ENCODE results near the gene SNU13. TPM values are rescaled to one million over a fixed set of nuclear protein-coding genes. Genes with fewer than 3 reads are reported as not detected.
"Not testable (repeated sequence)": the region's sequence is repeated elsewhere in the genome, so short reads cannot be mapped to it uniquely, and the experiment has no call there.

Gene SNU13
- polyA plus RNA-seq, 1 donor from 2014 or later, result 316 TPM

GRCh38 chr22:41664490-41664889 is 24.2 kb downstream of the SNU13 start:
- Mint-ChIP-seq H3K36me3 (peaks cover 16% of the 10 kb centered on the region), H3K9me3 (no peaks in the 10 kb centered on the region), H3K27me3 (no peaks in the 10 kb centered on the region), H3K4me1 (peaks cover 4 to 9% (median 5%) of the 10 kb centered on the region in 3 donors), H3K27ac (peak overlapping the region in 2 of 3 donors; percentile 73 to 81), H3K4me3 (peak overlapping the region in 1 of 4 donors; percentile 55)

DNA sequence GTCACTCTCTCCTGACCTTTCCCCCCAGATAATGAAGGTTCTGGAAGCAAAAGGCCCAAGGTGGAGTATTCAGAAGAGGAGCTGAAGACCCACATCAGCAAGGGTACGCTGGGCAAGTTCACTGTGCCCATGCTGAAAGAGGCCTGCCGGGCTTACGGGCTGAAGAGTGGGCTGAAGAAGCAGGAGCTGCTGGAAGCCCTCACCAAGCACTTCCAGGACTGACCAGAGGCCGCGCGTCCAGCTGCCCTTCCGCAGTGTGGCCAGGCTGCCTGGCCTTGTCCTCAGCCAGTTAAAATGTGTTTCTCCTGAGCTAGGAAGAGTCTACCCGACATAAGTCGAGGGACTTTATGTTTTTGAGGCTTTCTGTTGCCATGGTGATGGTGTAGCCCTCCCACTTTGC is 25.1 kb downstream of the SNU13 start:
- H3K27me3 Mint-ChIP-seq, H3K9me3 Mint-ChIP-seq, H3K4me1 Mint-ChIP-seq: not testable (repeated sequence)
- H3K36me3 Mint-ChIP-seq, result peaks cover 16% of the 10 kb centered on the region
- H3K4me3 Mint-ChIP-seq, result peak overlapping the region in 1 of 4 donors; percentile 55
- peak overlapping the region in 1 of 3 donors; percentile 73 for H3K27ac Mint-ChIP-seq

- Mint-ChIP-seq H3K27me3 (no peaks in the 10 kb centered on the region), H3K27ac (peak overlapping the region in 2 of 3 donors; percentile 0 to 14), H3K9me3 (no peaks in the 10 kb centered on the region), H3K36me3 (peaks cover 16% of the 10 kb centered on the region), H3K4me1 (peaks cover 1 to 2% (median 2%) of the 10 kb centered on the region in 3 donors), H3K4me3 (peak overlapping the region in 1 of 4 donors; percentile 3)
These were observed 27.0 kb downstream of the SNU13 start for GRCh38 chr22:41661713-41662112.

DNA sequence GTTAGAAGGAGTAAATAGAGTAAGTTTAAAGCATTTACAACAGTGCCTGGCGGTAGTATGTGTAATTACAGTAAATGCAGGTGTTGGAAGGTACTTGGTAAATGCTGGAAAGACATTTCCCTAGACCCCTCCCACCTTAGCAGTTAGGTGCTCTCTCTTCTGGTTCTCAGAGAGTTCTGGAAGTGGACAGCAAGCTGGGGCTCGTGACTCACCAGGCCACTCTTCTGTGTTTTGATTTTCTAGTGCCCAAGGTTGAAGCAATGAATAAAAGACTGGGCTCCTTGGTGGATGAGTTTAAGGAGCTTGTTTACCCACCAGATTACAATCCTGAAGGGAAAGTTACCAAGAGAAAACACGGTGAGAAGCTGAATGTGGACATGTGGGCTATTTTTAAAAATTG is 27.6 kb downstream of the SNU13 start:
- Mint-ChIP-seq H3K4me1 (no peaks in the 10 kb centered on the region), H3K4me3 (no peak overlapping the region), H3K27ac (no peak overlapping the region), H3K36me3 (peaks cover 16% of the 10 kb centered on the region), H3K27me3 (no peaks in the 10 kb centered on the region), H3K9me3 (no peaks in the 10 kb centered on the region)

- no peaks in the 10 kb centered on the region for H3K4me1 Mint-ChIP-seq
- no peak overlapping the region for H3K27ac Mint-ChIP-seq
- H3K4me3 Mint-ChIP-seq, result no peak overlapping the region
- no peaks in the 10 kb centered on the region for H3K9me3 Mint-ChIP-seq
- H3K36me3 Mint-ChIP-seq, result peaks cover 15% of the 10 kb centered on the region
- H3K27me3 Mint-ChIP-seq, result no peaks in the 10 kb centered on the region
These were observed 28.3 kb downstream of the SNU13 start for GRCh38 chr22:41660416-41660815.

GRCh38 chr22:41659941-41660340 is 28.7 kb downstream of the SNU13 start:
- Mint-ChIP-seq H3K9me3 (no peaks in the 10 kb centered on the region), H3K4me1 (no peaks in the 10 kb centered on the region), H3K4me3 (no peak overlapping the region), H3K27ac (no peak overlapping the region), H3K36me3 (peaks cover 14% of the 10 kb centered on the region), H3K27me3 (no peaks in the 10 kb centered on the region)

DNA sequence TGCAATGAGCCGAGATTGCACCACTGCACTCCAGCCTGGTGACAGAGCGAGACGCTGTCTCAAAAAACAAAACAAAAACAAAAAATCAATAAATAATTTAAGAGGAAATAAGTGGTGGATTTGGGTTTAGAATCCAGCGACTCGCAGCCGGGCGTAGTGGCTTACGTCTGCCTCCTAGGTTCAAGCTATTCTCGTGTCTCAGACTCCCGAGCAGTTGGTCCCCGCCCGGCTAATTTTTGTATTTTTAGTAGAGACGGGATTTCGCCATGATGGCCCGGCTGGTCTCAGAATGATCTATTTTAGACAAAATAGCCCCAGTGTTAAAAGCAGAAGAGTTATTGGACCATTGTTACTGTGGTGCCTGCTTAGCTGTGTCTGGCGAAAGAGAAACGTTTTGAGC is 29.8 kb downstream of the SNU13 start:
- Mint-ChIP-seq H3K27me3 (no peaks in the 10 kb centered on the region), H3K4me3 (no peak overlapping the region), H3K9me3 (no peaks in the 10 kb centered on the region), H3K36me3 (peaks cover 14% of the 10 kb centered on the region), H3K27ac (no peak overlapping the region), H3K4me1 (no peaks in the 10 kb centered on the region)

DNA sequence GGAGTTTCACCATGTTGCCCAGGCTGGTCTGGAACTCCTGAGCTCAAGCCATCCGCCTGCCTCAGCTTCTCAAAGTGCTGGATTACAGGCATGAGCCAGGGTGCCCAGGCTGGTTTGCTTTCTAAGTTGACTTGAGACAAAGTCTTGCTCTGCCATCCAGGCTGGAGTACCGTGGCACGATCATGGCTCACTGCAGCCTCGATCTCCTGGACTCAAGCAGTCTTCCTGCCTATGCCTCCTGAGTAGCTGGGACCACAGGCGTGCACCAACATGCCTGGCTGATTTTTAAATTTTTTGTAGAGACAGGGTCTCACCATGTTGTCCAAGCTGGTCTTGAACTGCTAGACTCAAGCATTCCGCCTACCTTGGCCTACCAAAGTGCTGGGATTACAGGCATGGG is 31.0 kb downstream of the SNU13 start:
- no peaks in the 10 kb centered on the region for H3K27me3 Mint-ChIP-seq

GRCh38 chr22:41656556-41656955 is 32.1 kb downstream of the SNU13 start:
- no peaks in the 10 kb centered on the region for H3K27me3 Mint-ChIP-seq

More for the DNA sequence above, 31.0 kb downstream of the SNU13 start:
- Mint-ChIP-seq H3K36me3 (peaks cover 14% of the 10 kb centered on the region), H3K9me3 (no peaks in the 10 kb centered on the region), H3K4me3 (no peak overlapping the region), H3K4me1 (no peaks in the 10 kb centered on the region), H3K27ac (no peak overlapping the region)

GRCh38 chr22:41654322-41654721 is 34.3 kb downstream of the SNU13 start:
- H3K36me3 Mint-ChIP-seq, result no peaks in the 10 kb centered on the region
- no peaks in the 10 kb centered on the region for H3K4me1 Mint-ChIP-seq
- no peaks in the 10 kb centered on the region for H3K9me3 Mint-ChIP-seq
- no peak overlapping the region for H3K27ac Mint-ChIP-seq
- H3K4me3 Mint-ChIP-seq, result no peak overlapping the region
- H3K27me3 Mint-ChIP-seq, result no peaks in the 10 kb centered on the region

More at GRCh38 chr22:41656556-41656955, 32.1 kb downstream of the SNU13 start:
- H3K4me3 Mint-ChIP-seq, result no peak overlapping the region
- peaks cover 10% of the 10 kb centered on the region for H3K36me3 Mint-ChIP-seq
- no peaks in the 10 kb centered on the region for H3K9me3 Mint-ChIP-seq
- no peaks in the 10 kb centered on the region for H3K4me1 Mint-ChIP-seq
- H3K27ac Mint-ChIP-seq, result no peak overlapping the region

GRCh38 chr22:41650821-41651220 is 37.8 kb downstream of the SNU13 start:
- no peaks in the 10 kb centered on the region for H3K36me3 Mint-ChIP-seq
- no peaks in the 10 kb centered on the region for H3K9me3 Mint-ChIP-seq
- H3K27me3 Mint-ChIP-seq, result no peaks in the 10 kb centered on the region
- H3K4me3 Mint-ChIP-seq, result no peak overlapping the region
- peaks cover 0 to 4% (median 0%) of the 10 kb centered on the region in 3 donors for H3K4me1 Mint-ChIP-seq
- no peak overlapping the region for H3K27ac Mint-ChIP-seq

DNA sequence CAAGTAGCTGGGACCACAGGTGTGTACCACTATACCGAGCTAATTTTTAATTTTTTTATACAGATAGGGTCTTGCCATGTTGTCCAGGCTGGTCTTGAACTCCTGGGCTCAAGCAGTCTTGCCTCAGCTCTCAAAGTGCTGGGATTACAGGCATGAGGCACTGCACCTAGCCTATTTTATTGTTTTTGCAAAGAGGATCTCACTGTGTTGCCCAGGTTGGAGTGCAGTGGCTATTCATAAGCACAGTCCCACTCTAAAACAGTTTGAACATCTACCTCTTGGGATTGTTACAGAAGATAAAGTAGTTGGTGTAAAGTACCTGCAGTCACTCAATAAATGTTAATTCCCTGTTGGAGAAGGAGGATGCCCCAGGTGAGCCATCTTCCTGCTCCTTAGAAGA is 38.4 kb downstream of the SNU13 start:
- Mint-ChIP-seq H3K4me1 (peaks cover 0 to 4% (median 0%) of the 10 kb centered on the region in 3 donors), H3K9me3 (no peaks in the 10 kb centered on the region), H3K4me3 (no peak overlapping the region), H3K36me3 (no peaks in the 10 kb centered on the region), H3K27me3 (no peaks in the 10 kb centered on the region), H3K27ac (no peak overlapping the region)

GRCh38 chr22:41648432-41648831 is 40.2 kb downstream of the SNU13 start:
- Mint-ChIP-seq H3K4me1 (peaks cover 0 to 4% (median 0%) of the 10 kb centered on the region in 3 donors), H3K27me3 (no peaks in the 10 kb centered on the region), H3K27ac (no peak overlapping the region), H3K9me3 (no peaks in the 10 kb centered on the region), H3K4me3 (no peak overlapping the region), H3K36me3 (no peaks in the 10 kb centered on the region)

- Mint-ChIP-seq H3K27me3 (no peaks in the 10 kb centered on the region), H3K9me3 (no peaks in the 10 kb centered on the region), H3K4me1 (peaks cover 0 to 4% (median 0%) of the 10 kb centered on the region in 3 donors), H3K27ac (no peak overlapping the region), H3K36me3 (no peaks in the 10 kb centered on the region), H3K4me3 (no peak overlapping the region)
These were observed 40.9 kb downstream of the SNU13 start for GRCh38 chr22:41647771-41648170.

GRCh38 chr22:41642331-41643110 is 46.1 kb downstream of the SNU13 start:
- no peak overlapping the region for H3K27ac Mint-ChIP-seq
- H3K4me3 Mint-ChIP-seq, result no peak overlapping the region
- H3K27me3 Mint-ChIP-seq, result no peaks in the 10 kb centered on the region
- peaks cover 0 to 2% (median 0%) of the 10 kb centered on the region in 3 donors for H3K9me3 Mint-ChIP-seq
- no peaks in the 10 kb centered on the region for H3K36me3 Mint-ChIP-seq
- H3K4me1 Mint-ChIP-seq, result peaks cover 0 to 4% (median 0%) of the 10 kb centered on the region in 3 donors

- Mint-ChIP-seq H3K9me3 (peaks cover 0 to 2% (median 0%) of the 10 kb centered on the region in 3 donors), H3K27ac (peak overlapping the region in 2 of 3 donors; percentile 25 to 39), H3K36me3 (no peaks in the 10 kb centered on the region), H3K4me1 (peaks cover 0 to 4% (median 0%) of the 10 kb centered on the region in 3 donors), H3K27me3 (no peaks in the 10 kb centered on the region), H3K4me3 (no peak overlapping the region)
These were observed 46.8 kb downstream of the SNU13 start for GRCh38 chr22:41641854-41642253.
